K562 (cell line): ENCODE data around the gene ANO7. TPM values are rescaled to one million over a fixed set of nuclear protein-coding genes. Genes with fewer than 3 reads are reported as not detected.

Experiments used
- CBX8 ChIP-seq: fragments of 200-600 bp; sonication (generic); IDR thresholded peaks from 2 replicates; pipeline ENCODE4 v1.6.1; 2012; ENCODE audit warnings: borderline replicate concordance, mixed run types, low read depth, mild to moderate bottlenecking, moderate library complexity, mixed read lengths, low read length, control low read depth, inconsistent platforms; ENCODE audit not compliant: poor library complexity, severe bottlenecking; ENCODE audit errors: extremely low read depth
- ELK3 ChIP-seq: fragments of 450-650 bp; formaldehyde crosslinking; IDR thresholded peaks from 2 replicates; pipeline ENCODE4 v1.4.0; 2020; ENCODE audit warnings: mild to moderate bottlenecking
- FUS ChIP-seq: fragments of 200-400 bp; formaldehyde crosslinking; optimal IDR thresholded peaks from 2 replicates; pipeline ENCODE3; 2017; ENCODE audit warnings: low read depth, low read length
- MYC ChIP-seq, 2 experiments: fragments of 250-450 bp in 1 of 2; sonication (Bioruptor Pico) in 1 of 2; IDR thresholded peaks; 2 replicates each; pipeline versions ENCODE4 v1.5.1 to v1.6.1; 2012 to 2021; ENCODE audit warnings: low read depth in 2 of 2, borderline replicate concordance in 1 of 2, improper control_type of control experiment in 1 of 2, low read length in 1 of 2, mild to moderate bottlenecking in 1 of 2, moderate library complexity in 1 of 2
- NBN ChIP-seq: fragments of 450-650 bp; IDR thresholded peaks from 2 replicates; pipeline ENCODE4 v1.6.1; 2016; ENCODE audit warnings: low read depth, mild to moderate bottlenecking
- NR0B1 ChIP-seq: fragments of 450-650 bp; IDR thresholded peaks from one replicate; pipeline ENCODE4 v1.6.1; 2018; ENCODE audit warnings: mild to moderate bottlenecking, moderate library complexity; ENCODE audit not compliant: partially characterized antibody
- SRSF7 ChIP-seq: fragments of 200-400 bp; formaldehyde crosslinking; optimal IDR thresholded peaks from 2 replicates; pipeline ENCODE3; 2017; ENCODE audit warnings: mild to moderate bottlenecking, low read depth, low read length
- ZBTB2 ChIP-seq: fragments of 450-650 bp; IDR thresholded peaks from 2 replicates; pipeline ENCODE4 v1.6.1; 2016; ENCODE audit warnings: antibody characterized with exemption
- ZNF324 ChIP-seq: fragments of 250-450 bp; sonication (Bioruptor Pico); IDR thresholded peaks from 2 replicates; pipeline ENCODE4 v1.4.0; 2020; ENCODE audit warnings: mild to moderate bottlenecking
- polyA plus RNA-seq, 8 experiments: library from polyadenylated mRNA; depleted of rRNA in 4 of 8; stranded (reverse) in 5 of 8; unstranded in 3 of 8; fragments of >200 nt; fragmentation: Nextera tagmentation in 2 of 8; fragmentation: Illumina TruSeq in 1 of 8; extraction: Ambion mirVana in 2 of 8; extraction: Trizol in 1 of 8; gene quantifications; 2 replicates each; pipeline versions ENCODE4 v1.2.1 to v1.2.3, GENCODE V29; 2011 to 2014; ENCODE audit warnings: inconsistent platforms in 1 of 8, missing spikeins in 1 of 8
- total RNA-seq, 7 experiments: library from RNA; depleted of rRNA in 6 of 7; stranded (reverse); fragments of >200 nt in 6 of 7; fragmentation: Illumina TruSeq in 2 of 7; extraction: Trizol in 2 of 7; gene quantifications; 2 replicates each; pipeline versions ENCODE4 v1.2.1 to v1.2.3, GENCODE V29; 2011 to 2021; ENCODE audit warnings: low replicate concordance in 1 of 7

ANO7 gene
- total and polyA plus RNA-seq, 9 of the 15 experiments (the other 6 are each of a cell fraction or from before 2014, with no cell fraction given) = 0.28 to 5.1 (median 1.1) TPM

- TF ChIP-seq MYC (IDR thresholded peaks at IDR 0.05; ENCODE audit: low read depth, low read length) = no peak
- TF ChIP-seq MYC (CRISPR knock-in tag; IDR thresholded peaks at IDR 0.05; ENCODE audit: borderline replicate concordance, low read depth) = no peak
- no peak for TF ChIP-seq SRSF7
- TF ChIP-seq NBN = no peak
- no peak for TF ChIP-seq ZNF324
- TF ChIP-seq ZBTB2 = no peak
- no peak for TF ChIP-seq FUS
- no peak for TF ChIP-seq CBX8
- no peak for TF ChIP-seq NR0B1
- TF ChIP-seq ELK3 (CRISPR knock-in tag) = no peak
These were observed 2.5 kb upstream of the ANO7 start (continued) for GRCh38 chr2:241185961-241186360.
